Measurements from ENCODE around the gene WNT4.

WNT4 gene

GRCh38 chr1:22143065-22144033 lies at the start of gene WNT4:
WNT4 (minus strand) TSS chr1:22143097; CDS start chr1:22142922, 175 bp downstream.
- DNase-seq: peak; percentile 53

DNA sequence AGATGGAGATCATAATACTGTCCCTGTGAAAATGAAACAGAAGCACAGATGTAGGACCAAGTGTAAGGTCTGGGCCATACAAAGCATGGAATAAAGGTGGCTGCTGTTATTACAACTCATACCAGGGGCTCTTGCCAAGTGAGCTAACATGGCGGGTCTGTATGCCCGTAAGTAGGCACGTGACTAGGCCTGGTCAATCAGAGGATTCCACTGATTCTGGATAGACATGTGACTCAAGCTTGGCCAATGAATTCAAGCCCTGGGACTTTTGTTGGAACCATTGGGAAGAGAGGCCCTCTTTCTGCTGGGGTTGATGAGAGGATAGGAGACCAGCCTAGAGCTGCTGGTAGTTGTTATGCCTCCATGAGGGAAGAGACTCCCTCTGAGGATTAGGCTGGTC lies 47.8 kb upstream of the WNT4 start:
- DNase-seq: no peak

GRCh38 chr1:22190251-22190650 lies 47.4 kb upstream of the WNT4 start:
- no peak for DNase-seq

DNA sequence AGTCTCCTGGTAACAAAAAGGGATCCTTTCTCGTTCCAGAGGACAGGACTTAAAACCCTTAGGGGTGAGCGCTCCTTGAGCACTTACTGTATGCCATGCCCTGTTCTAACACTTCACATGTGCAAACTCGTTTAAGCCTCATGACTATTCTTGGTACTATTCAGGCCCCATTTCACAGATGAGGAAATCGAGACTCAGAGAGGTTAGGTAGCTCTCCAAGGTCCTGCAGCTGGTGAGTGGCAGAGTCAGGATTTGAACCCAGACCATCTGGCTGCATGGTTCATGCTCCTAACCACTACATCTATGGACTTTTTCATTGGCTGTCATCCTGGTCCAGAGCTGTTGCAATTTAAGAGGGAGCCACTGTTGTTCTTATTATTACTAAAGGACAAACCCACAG lies 46.7 kb upstream of the WNT4 start:
- DNase-seq: no peak

- DNase-seq: no peak
These were observed 46.0 kb upstream of the WNT4 start for GRCh38 chr1:22188914-22189313.

DNA sequence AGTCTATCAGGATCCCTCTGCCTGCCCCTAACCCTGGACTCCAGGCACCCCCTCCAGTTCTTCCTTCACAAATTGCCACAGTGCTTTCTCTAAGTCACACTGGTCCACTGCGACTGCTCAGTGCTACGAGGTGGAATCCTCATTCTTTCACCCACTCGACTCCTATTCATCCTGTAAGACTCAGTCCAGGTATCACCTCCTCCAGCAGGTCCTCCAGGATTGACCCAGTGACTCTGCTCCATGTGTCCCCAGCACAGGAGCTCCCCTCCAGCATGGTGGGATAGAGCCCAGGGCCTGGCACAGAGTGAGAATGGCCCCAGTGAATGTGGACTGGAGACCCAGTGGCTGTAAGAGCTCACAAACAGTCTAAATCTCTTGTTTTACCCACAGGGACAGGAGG lies 45.5 kb upstream of the WNT4 start:
- DNase-seq: no peak

- no peak for DNase-seq
These were observed 43.4 kb upstream of the WNT4 start for GRCh38 chr1:22186311-22186710.

- no peak for DNase-seq
These were observed 42.2 kb upstream of the WNT4 start for GRCh38 chr1:22184892-22185612.

GRCh38 chr1:22184454-22184853 lies 41.6 kb upstream of the WNT4 start:
- DNase-seq: no peak

DNA sequence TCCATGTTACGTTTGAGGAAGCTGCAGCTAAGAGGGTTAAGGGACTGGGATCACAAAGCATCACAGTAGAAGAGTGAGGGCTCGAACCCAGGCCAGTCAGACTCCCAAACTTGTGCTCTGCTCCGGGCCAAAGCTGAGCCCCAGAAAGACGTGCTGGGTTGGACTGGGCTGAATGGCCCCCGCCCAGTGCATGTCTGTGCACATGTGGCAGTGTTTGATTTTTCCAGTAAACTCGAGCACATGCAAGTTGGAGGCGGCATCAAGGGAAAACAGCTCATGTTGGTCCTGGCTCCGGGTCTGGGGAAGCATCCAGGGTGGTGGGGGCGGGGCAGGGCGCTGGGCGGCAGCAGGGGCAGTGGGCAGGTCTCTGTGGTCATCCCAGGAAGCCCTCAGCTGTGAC lies 39.8 kb upstream of the WNT4 start:
- no peak for DNase-seq

DNA sequence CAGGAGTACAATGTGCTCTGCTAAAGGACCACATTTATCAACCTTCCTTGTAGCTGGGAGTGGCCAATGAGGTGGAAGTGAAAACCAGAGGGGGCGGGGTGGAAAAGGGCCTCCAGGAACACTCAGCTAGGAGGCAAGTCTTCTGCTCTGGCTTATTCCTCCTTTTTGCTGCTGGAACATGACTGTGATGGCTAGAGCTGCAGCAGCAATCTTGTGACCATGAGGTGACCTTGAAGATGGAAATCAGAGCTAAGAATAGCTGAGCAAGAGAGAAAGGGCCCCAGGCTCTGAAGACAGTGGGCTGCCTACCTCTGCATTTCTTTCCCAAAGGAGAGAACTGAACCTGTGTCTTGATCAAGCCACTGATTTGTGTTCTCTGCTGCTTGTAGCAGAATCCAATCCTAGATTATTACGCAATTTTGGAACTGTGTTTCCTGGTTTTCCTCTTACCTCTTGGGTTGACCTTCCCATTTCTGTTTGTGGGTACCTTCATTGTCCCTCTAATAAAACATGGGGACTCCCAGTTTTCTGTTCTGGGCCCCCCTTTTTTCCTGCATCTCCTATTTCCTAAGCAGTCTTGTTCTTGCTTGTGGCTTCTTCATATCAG lies 36.4 kb upstream of the WNT4 start:
- DNase-seq: no peak

DNA sequence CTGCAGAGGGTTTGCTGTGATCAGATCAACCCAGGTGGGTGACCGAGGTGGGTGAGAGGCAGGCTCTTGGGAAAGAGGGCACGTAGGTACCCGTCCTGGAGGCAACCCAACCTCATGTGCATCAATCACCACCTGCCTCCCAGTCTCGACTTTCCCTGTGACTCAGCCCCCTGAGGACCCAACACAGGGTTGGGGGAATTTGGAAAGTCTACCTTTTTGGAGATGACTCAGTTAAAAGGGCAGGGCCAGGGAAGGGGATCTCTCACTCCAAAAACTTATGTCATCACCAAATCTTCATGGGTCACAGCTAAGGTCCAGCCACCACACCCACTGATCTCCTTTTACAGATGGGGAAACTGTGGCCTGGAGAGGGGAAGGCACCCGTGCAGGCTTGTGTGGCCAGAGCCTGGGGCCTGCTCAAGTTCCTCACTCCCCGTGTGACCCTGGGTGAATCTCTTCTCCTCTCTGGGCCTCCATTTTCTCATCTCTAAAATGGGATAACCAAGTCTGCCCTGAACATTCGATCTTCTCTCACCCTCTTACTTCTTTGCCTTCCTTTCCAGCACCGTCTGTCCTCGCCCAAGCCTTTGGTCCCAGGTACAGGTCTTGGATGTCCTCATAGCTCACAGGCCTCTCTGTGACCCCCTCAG lies 34.6 kb upstream of the WNT4 start:
- no peak for DNase-seq

DNA sequence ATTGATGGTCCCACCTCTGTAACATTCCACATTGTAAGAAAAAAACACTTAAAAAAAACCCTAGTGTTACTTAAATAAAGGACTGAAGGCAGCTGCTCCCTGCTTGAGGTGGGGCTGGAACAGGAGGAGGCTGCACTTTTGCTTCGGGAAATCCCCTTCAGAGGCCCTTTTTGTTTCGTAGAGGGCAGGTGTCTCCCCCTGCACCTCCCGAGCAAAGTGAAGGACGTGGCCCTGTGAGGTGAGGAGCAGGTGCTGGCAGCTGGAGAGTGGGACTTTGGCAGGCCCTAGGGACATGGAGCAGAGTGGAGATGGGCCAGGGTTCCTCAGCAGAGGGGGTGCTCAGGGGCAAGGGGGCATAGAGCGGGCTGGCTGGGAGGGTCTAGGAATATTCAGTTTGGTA lies 33.4 kb upstream of the WNT4 start:
- DNase-seq: peak; percentile 33

DNA sequence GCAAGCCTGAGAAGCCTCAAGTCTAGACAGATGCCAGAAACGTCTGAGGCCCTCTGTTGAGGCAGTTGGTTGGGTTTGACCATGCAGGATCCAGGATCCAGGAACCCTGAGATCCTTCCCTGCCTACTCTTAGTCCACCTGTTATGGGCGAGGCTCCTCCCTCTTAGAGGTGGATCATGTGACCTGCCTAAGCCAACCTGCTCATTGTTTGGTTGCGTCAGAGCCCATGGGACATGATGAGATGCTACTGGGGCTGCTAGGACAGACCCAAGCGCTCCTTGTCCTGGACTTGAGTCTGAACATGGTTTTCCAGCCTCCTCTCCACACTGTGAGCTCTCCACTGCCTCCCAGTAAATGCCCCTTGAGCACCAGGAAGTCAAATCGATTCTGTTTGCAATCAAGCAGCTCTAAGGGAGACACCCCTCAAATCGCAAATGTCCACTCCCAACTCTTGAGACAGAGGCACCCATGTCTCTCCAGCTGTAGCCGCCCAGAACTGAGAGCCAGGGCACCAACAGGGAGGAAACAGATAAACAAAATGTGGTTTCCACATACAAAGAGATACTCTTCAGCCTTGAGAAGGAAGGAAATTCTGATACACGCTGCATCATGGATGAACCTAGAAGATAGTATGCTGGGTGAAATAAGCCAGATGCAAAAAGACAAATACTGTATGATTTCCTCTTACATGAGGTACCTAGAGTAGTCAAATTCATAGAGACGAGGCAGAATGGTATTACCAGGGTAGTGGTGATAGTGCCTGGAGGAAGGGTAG lies 31.7 kb upstream of the WNT4 start:
- DNase-seq: no peak

DNA sequence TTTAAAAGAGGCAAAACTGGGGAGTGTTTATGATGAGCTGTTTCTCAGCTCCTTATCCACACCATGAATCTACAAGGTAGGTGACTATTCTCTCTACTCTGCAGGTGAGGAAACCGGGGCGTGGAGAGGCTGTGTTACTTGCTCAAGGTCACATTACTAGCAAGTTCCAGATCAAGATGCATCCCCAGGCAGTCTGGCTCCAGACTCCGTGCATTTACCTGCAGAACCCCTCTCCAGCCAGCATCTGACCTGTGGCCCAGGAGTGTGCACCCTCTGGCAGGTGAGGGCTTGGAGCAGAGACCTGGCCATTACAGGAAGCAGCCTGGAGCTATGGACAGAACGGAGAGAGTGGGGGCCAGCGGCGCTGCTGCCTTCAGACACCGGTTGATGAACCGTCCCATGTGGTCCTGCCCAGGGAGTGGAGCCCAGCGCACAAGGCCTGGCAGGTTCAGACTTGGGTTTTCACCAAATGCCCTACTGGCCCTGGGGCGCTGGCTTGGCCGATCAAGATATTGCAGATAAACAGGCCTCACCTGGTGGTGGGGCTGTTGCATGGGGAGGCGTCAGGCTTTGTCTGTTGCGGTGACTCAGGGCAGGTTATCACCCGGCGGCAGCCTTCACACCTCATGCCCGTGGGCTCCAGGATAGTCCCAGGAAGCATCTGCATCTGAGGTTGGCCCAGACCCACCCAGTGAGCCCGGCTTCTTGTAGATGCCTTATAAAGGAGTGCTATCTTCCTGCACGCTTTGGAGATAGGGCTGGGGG lies 29.2 kb upstream of the WNT4 start:
- no peak for DNase-seq

- no peak for DNase-seq
These were observed 26.9 kb upstream of the WNT4 start for GRCh38 chr1:22169816-22170215.

DNA sequence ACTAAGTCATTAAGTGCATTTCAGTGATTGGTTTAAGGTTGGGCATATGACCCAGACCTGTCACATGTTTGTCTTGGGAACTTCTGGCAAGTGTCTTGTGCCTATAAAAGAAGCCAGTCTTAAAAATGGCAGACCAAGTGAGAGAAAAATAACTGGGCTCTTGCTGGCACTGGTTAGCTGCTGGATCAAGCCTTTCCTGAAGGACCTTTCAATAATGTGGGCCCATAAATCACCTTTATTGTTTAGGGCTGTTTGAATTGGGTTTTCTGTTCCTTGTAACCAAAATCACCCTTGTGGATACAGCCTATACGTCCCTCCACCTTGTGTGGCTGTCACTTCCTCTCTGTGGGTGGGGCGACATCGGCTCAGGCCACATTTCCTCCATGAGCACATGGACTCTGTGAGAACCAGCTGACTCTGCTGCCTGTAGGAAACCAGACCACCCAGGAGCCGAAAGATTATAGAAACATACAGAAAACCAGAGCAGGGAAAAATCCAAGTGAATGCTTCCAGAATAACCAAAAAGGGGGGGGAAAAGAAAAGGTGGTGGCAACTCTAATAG lies 25.6 kb upstream of the WNT4 start:
- no peak for DNase-seq

DNA sequence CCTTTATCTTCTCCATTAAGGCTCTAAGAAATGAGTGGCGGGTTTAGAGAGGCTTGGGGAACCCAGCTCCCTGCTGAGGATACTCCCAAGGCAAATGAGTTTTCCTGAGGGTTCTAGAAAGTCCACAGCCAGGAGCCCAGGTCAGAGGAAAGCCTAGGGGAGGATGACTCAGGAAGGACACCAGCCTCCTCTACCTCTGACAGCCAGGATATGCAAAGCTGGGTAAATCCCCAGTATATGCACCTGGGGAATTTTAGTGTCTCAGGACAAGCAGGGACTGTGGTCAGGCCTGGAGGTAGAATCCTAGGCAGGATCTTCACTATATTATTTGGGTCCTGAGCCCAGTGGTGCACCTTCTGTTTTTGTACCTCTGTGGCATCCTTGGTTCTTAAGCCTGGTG lies 23.5 kb upstream of the WNT4 start:
- no peak for DNase-seq

GRCh38 chr1:22164841-22165808 lies 22.2 kb upstream of the WNT4 start:
- DNase-seq: no peak

DNA sequence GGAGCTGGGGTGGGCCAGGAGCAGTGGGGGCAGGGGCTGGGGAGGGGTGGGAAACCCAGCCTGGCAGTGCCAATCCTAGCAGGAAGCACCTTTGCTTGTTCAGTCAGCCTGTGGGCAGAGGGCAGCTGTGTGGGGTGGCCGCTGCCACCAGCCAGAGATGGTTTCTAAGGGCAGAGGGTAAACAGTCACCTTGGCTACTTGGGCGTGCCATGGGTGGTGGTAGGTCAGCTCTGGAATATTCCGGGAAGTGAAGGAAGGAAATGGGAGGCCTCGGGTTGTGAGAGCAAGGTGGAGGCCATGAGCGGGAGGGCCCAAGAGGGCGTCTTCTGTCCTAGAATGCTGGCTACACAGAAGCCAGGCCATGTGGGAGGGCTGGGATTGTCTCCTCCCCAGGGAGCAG lies 20.7 kb upstream of the WNT4 start:
- no peak for DNase-seq
